Large intestine (tissue), 3 donors: ENCODE results near the gene CYBA. TPM values are rescaled to one million over a fixed set of nuclear protein-coding genes. Genes with fewer than 3 reads are reported as not detected.
"Not testable (repeated sequence)": the region's sequence is repeated elsewhere in the genome, so short reads cannot be mapped to it uniquely, and the experiment has no call there.

Experiments used
- DNase-seq, 2 donors: peaks; one replicate each; pipeline versions ENCODE4 v3.0.0 to v3.0.0-alpha.2; 2013
- H3K27ac ChIP-seq: one replicate; pipeline ENCODE4 v1.5.1; 2013; ENCODE audit warnings: low read length
- H3K27me3 ChIP-seq: 2 replicates; pipeline ENCODE4 v1.6.1; 2013; ENCODE audit warnings: low read length; ENCODE audit not compliant: control insufficient read depth, insufficient read depth
- H3K36me3 ChIP-seq: 2 replicates; pipeline ENCODE4 v1.6.1; 2013; ENCODE audit warnings: low read length; ENCODE audit not compliant: control insufficient read depth, insufficient read depth
- H3K4me1 ChIP-seq: one replicate; pipeline ENCODE4 v1.6.1; 2013; ENCODE audit warnings: low read length; ENCODE audit not compliant: control insufficient read depth, insufficient read depth
- H3K4me3 ChIP-seq: one replicate; pipeline ENCODE4 v1.5.1; 2013; ENCODE audit warnings: low read length
- H3K9me3 ChIP-seq: one replicate; pipeline ENCODE4 v1.6.1; 2013; ENCODE audit warnings: mild to moderate bottlenecking, low read depth, low read length, moderate library complexity; ENCODE audit not compliant: control insufficient read depth
- WGBS: methylation state at CpG from one replicate; pipeline ENCODE4 v1.1.5; 2013; ENCODE audit warnings: low lambda C conversion rate; ENCODE audit not compliant: insufficient coverage; 5-methylcytosine and 5-hydroxymethylcytosine counted together
- polyA plus RNA-seq: library from polyadenylated mRNA; unstranded; fragments of 120-200 nt; gene quantifications from one replicate; pipeline ENCODE4 v1.2.1, GENCODE V29; 2013

CYBA gene
- polyA plus RNA-seq, 1 donor: 195 TPM

DNA sequence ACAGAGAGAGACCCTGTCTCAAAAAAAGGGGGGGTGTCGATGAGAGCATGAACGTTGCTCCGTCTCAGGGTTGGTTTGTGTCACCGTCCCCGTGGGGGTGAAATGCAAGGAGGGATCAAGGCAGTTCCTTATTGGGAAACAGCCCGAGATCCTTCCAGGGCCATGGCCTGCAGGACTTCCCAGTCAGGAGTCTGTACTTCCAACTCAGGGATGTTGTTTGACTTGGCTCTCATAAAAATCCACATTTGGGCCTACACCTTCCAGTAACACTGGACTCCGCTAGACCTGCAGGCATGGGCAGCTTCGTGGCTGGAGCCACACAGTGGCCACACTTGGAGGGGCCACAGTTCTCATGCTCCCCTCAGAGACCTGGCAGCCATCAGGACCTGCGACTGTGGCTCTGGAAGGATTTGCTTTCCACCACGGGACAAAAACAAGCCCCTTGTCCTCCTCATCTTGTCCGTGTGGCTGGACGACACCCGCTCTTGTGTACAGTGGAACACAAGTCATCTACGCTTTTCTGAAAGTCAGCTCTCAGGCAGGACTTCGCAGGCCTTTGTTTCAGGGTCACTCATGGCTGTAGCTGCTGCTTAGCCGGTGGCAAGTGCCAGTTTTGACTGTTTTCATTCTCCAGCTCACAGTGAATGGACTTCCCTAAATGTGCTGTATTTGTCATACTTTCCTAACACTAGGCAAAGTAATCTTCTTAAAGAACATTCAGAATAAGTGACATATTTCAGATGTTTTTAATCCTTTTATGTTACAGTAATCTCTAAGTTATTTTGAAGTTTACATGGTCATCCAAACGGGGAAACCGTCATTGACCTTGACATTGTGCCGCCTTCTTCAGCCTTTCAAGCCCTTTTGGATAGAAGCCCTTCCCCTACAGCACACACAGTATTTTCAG, 36.7 kb downstream of the CYBA start:
- H3K36me3 ChIP-seq: peaks cover 55% of the 10 kb centered on the region
- H3K4me1 ChIP-seq: peaks cover 35% of the 10 kb centered on the region
- 80% methylated on average over 1 of the region's 19 CpGs for WGBS

DNA sequence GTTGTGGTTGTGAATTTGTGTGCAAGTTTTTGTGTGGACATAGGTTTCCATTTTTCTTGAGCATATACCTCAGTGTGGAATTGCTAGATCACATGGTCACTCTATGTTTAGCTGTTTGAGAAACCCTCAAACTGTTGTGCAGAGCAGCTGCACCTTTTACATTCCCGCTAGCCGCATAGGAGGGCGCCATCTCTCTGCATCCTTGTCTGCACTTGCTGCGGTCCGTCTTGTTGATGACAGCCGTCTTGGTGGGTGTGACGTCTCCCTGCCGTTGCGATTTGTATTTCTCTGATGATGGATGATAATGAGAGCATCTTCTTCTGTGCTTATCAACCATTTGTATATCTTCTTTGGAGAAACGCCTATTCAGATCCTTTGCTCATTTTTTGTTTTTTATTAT, 37.6 kb downstream of the CYBA start:
- Histone ChIP-seq H3K27ac (no peak overlapping the region), H3K36me3 (peaks cover 54% of the 10 kb centered on the region), H3K27me3 (no peaks in the 10 kb centered on the region), H3K4me1 (peaks cover 28% of the 10 kb centered on the region), H3K9me3 (no peaks in the 10 kb centered on the region), H3K4me3 (no peak overlapping the region)
- 86% methylated on average over 1 of the region's 10 CpGs for WGBS
- DNase-seq: no peak

More for the DNA sequence above, 36.7 kb downstream of the CYBA start:
- Histone ChIP-seq H3K27ac (no peak overlapping the region), H3K4me3 (no peak overlapping the region), H3K9me3 (no peaks in the 10 kb centered on the region), H3K27me3 (no peaks in the 10 kb centered on the region)
- DNase-seq: no peak

DNA sequence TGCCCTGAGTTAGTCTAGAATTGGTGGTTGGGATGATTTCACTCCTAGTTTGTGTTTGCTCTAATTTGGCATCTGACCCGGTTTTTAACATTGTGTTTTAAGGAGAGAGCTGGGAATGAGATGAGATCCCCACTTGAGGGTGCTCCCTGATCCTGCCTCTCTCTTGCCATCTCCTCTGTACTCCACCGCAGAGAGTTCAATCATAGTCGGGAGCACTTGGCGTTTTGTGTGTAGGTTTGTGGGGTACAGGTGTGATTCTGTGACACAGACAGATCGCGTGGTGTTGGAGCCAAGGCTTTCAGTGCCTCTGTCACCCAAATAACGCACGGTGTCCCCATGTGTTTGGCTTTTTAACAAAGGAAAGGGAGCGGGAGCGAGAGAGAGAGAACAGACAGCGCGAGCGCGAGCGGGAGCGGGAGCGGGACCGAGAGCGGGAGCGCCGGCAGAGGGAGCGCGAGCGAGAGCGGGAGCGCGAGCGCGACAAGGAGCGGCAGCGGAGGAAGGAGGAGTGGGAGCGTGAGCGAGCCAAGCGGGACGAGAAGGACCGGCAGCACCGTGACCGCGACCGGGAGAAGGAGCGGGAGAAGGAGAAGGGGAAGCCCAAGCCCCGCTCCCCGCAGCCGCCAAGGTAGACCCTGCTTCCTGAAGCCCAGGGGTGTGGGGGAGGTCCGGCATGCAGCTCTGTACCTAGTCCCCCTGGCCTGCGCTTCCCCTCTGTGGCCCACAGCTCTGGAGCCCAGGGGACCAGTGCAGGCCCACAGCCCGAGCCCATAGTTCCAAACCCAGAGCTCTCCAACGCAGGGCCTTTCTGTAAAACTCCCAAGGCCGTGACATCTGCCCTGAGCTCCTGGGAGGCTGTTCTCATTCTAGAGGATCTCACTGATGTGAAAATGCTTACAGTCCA, 39.7 kb downstream of the CYBA start:
- H3K4me3 ChIP-seq: no peak overlapping the region
- H3K4me1 ChIP-seq: peaks cover 9% of the 10 kb centered on the region
- no peaks in the 10 kb centered on the region for H3K27me3 ChIP-seq
- no peaks in the 10 kb centered on the region for H3K9me3 ChIP-seq
- 72% methylated on average over 26 of the region's 49 CpGs for WGBS
- no peak for DNase-seq
- H3K36me3 ChIP-seq: peaks cover 63% of the 10 kb centered on the region
- no peak overlapping the region for H3K27ac ChIP-seq

DNA sequence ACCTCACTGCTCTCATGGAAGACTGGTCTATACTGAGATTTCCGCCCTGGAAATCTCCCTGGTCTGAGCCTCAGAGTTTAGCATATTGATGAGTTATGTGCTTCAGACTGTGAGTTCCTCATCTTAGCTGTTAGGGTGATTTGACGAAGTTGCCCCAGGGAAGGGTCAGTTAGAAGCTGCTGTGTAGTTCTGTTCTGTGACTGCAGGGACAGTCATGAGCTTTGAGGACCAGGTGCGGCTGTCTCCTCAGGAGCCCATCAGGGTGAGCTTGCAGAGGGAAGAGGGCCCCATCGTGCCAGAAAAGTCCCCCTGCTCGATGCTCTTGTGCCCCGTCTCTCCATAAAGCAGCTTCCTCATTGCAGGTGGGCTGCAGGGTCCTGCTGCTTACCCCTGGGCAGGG, 40.8 kb downstream of the CYBA start:
- peaks cover 67% of the 10 kb centered on the region for H3K36me3 ChIP-seq
- WGBS: no CpG with 5 or more reads among the region's 6 CpGs
- H3K9me3 ChIP-seq: no peaks in the 10 kb centered on the region

DNA sequence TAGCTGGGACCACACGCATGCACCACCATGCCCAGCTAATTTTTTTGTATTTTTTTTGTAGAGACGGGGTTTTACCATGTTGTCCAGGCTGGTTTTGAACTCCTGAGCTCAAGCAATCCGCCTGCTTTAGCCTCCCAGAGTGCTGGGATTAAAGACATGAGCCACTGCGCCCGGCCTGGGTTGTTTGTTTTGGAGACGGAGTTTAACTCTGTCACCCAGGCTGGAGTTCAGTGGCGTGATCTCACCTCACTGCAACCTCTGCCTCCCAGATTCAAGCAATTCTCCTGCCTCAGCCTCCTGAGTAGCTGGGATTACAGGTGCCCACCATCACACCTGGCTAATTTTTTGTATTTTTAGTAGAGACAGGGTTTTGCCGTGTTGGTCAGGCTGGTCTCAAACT, 41.4 kb downstream of the CYBA start:
- no CpG with 5 or more reads among the region's 8 CpGs for whole genome bisulfite sequencing
- H3K4me1 ChIP-seq, H3K4me3 ChIP-seq, H3K9me3 ChIP-seq, H3K27me3 ChIP-seq, DNase-seq, H3K27ac ChIP-seq: not testable (repeated sequence)
- H3K36me3 ChIP-seq: peaks cover 72% of the 10 kb centered on the region

More for the DNA sequence above, 40.8 kb downstream of the CYBA start:
- no peak for DNase-seq
- Histone ChIP-seq H3K4me1 (no peaks in the 10 kb centered on the region), H3K27ac (no peak overlapping the region), H3K4me3 (no peak overlapping the region), H3K27me3 (no peaks in the 10 kb centered on the region)

DNA sequence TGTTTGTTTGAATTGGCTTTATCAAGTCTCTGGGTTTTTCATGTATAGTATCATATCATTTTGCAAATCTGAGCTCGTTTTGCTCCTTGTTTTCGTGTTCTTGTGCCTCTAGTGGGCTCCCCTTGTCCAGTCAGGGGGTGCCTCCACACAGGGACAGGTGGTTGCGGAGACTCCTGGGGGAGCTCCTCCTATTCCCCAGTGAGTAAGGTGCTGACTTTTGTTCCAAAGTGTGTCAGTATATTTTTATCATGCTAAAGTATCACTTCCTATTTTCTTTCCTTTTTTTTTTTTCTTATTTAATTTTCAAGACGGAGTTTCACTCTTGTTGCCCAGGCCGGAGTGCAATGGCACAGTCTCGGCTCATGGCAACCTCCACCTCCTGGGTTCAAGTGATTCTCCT, 42.8 kb downstream of the CYBA start:
- Histone ChIP-seq H3K36me3 (peaks cover 64% of the 10 kb centered on the region), H3K27ac (no peak overlapping the region), H3K27me3 (no peaks in the 10 kb centered on the region), H3K4me3 (no peak overlapping the region), H3K4me1 (no peaks in the 10 kb centered on the region), H3K9me3 (no peaks in the 10 kb centered on the region)
- WGBS: 90% methylated on average over 2 of the region's 6 CpGs
- no peak for DNase-seq

DNA sequence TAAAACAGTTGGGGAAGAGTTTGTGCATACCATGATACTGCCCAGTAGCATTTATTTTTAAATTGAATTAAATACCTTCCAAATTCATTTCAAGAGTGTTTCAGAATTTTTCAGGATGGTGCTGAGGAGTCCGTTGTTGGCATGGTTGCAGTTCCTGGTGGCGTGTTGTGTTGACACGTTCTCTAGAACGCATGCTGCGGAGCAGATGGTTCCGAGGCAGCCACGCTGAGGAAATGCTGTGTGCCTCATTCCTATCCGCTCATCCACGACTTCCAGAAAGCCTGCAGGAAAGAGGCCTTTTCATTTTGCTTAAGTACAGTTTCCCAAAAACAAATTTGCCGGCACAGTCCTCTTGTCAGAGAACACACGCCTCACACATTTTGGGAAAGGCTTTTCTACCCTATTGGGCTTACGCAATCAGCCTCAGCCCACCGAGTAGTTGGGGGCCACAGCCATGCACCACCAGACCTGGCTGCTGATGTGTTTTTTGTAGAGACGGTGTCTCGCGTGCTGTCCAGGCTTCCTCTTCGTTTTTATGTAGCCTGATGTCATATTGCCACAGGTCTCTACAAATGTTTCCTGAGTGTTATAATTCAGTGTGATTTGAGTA, 44.6 kb downstream of the CYBA start:
- no peak overlapping the region for H3K4me3 ChIP-seq
- H3K4me1 ChIP-seq: no peaks in the 10 kb centered on the region
- H3K9me3 ChIP-seq: no peaks in the 10 kb centered on the region
- no peak for DNase-seq
- peaks cover 61% of the 10 kb centered on the region for H3K36me3 ChIP-seq
- no CpG with 5 or more reads among the region's 17 CpGs for WGBS
- no peaks in the 10 kb centered on the region for H3K27me3 ChIP-seq
- H3K27ac ChIP-seq: no peak overlapping the region

DNA sequence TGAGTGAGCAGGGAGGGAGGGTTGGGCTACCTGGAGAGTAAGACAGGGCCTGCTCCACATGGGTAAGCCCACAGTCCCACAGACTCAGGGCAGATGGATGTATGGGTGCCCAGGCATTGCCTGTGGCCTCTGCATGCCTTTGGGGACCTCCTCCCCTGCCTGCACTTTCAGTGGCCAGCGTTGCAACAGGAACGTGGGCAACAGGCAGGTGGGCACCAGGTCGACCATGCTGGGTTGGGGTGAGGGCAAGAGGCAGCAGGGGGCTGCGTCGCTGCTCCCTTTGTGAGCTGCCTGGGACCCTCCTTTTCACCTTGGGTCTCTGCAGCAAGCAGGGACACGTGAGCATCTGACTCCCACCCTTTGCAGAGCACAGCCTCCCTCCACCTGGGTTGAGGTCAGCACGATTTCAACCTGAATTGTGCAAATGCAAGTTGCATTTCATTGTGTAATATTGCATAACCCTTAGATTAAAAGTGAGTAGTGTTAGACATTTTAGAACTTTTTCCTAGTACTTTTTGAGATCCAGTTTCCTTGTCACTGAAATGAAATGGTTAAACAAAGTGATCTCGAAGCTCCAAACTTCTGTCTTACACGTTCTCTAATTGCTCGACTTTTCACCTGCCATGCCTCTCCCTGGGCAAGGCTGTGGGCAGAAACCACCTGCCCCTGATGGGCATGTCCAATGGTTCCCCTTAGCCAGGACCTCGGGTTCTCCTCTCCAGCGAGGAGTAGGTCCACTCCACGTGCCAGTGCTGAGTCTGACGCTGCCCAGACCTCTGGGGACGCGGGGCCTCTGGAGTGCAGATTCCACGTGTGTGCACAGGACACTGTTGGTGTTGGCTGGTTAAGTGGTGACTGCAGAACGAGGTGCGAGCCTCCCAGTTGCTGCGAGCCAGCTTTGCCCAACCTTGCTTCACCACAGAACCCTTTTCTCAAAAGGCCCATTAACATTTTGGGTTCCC, 45.4 kb downstream of the CYBA start:
- no peak for DNase-seq
- Histone ChIP-seq H3K27ac (no peak overlapping the region), H3K4me3 (no peak overlapping the region), H3K4me1 (no peaks in the 10 kb centered on the region), H3K9me3 (no peaks in the 10 kb centered on the region), H3K27me3 (no peaks in the 10 kb centered on the region), H3K36me3 (peaks cover 60% of the 10 kb centered on the region)
- 84% methylated on average over 3 of the region's 20 CpGs for WGBS

DNA sequence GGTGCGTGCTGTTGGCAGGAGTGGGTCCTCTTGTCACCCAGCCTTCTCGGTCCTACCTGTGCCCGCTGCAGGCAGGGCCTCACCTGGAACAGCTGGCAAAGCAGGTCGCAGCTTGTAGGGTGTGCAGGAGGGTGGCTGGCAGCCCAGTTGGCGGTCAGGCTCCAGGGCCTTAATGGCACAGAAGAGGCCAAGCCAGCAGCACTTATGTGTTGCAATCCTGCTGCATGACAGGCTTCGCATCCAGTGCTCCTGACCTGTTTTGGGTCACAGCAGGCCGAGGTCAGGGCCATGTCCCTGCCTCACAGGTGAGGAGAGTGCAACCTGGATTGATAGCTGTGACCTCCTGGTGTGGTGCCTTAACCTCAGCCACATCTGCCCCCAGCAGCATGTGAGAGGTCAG, 48.8 kb downstream of the CYBA start:
- H3K4me3 ChIP-seq: no peak overlapping the region
- H3K27ac ChIP-seq: no peak overlapping the region
- H3K36me3 ChIP-seq: peaks cover 67% of the 10 kb centered on the region
- WGBS: no CpG with 5 or more reads among the region's 7 CpGs
- no peaks in the 10 kb centered on the region for H3K9me3 ChIP-seq
- H3K4me1 ChIP-seq: no peaks in the 10 kb centered on the region
- H3K27me3 ChIP-seq: no peaks in the 10 kb centered on the region
- no peak for DNase-seq
